HPDE6-E6E7 (cell line): ENCODE data around the gene RARA.

Source experiments
- DNase-seq: peaks from one replicate; pipeline ENCODE4 v3.0.0; 2011; ENCODE audit warnings: missing footprints; ENCODE audit errors: extremely low spot score

The RARA gene

DNA sequence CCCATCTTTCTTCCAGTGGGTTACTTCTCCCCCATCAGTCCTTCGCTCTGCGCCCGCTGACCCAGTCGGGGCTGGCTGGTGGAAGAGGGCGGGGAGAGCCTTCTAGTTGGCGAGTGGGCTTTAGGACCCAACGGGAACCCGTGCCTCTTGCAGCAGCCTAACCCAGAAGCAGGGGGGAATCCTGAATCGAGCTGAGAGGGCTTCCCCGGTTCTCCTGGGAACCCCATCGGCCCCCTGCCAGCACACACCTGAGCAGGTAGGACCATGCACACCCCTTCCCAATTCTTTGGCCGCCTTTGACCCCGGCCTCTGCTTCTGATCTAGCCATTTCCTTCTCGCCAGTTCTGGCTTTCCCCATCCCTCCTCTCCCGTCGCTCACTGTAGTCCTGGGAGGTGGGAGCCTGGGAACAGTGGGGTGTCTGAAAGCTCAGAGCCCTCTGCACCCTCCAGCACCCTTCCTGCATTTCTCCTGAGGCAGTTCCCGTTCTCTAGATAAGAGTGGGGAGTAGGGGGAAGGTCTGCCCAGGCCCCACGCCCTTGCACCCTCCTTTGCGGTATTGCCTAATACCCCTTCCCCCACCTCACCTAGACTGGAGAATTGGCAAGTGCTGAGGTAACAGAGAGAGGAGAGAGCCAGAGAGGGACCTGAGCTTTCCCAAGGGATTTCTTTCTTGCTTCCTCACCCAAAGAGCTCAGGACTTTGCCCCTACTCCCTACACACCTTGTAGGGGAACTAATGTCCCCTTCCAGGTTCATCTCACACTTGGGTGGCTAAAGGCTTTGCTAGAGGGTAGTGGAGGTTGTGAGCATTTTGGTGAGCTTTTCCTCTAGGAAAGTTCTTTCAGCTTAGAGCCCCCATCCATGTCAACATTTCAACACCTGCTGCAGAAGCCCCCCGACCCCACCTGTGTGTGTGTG, at the start of gene RARA:
TSS of gene RARA (plus strand) at position 150 of the 918 bp plus-strand sequence. CDS start 22,039 bp downstream, outside the sequence.
- no peak for DNase-seq

DNA sequence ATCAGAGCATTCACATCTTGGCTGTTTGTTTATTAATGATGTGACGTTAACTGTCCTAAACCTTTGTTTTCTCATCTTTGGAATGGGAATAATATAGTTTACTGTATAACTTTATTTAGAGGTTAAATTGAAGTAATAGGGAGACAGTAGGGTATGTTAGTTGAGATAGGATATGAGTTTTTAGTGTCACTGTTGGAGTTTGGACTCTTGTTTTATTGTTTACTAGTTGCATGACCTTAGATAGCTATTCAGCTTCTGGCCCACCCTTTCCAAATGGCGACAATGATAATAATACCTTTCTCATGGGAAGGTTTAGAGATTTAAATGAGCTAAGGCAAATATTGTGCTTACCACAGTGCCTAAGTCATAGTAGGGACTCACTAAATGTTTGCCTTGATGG, 49.5 kb upstream of the RARA start:
- no peak for DNase-seq

DNA sequence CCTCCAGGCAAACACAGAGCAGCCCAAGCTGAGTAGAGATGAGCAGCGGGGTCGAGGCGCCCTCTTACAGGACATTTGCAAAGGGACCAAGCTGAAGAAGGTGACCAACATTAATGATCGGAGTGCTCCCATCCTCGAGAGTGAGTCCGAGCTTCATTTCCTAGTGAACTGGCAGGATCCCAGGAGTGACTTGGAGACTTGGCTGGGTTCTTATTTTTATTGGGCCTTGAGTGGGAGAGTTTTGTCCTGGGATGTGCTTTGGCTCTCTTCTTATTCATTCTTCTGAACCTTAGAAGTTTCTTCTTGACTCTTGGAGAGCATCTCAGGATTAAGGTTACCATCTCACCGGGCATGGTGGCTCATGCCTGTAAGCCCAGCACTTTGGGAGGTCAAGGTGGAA, 48.5 kb upstream of the RARA start:
- DNase-seq: no peak

DNA sequence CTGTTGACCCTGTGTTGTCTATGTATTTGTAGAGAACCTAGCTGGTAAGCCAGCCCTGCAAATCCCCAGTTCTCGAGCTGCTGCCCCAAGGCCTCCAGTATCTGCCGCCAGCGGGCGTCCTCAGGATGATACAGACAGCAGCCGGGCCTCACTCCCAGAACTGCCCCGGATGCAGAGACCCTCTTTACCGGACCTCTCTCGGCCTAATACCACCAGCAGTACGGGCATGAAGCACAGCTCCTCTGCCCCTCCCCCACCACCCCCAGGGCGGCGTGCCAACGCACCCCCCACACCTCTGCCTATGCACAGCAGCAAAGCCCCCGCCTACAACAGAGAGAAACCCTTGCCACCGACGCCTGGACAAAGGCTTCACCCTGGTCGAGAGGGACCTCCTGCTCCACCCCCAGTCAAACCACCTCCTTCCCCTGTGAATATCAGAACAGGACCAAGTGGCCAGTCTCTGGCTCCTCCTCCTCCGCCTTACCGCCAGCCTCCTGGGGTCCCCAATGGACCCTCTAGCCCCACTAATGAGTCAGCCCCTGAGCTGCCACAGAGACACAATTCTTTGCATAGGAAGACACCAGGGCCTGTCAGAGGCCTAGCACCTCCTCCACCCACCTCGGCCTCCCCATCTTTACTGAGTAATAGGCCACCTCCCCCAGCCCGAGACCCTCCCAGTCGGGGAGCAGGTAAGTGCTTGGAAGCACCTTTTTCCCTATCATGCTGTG, 44.4 kb upstream of the RARA start:
- DNase-seq: no peak

DNA sequence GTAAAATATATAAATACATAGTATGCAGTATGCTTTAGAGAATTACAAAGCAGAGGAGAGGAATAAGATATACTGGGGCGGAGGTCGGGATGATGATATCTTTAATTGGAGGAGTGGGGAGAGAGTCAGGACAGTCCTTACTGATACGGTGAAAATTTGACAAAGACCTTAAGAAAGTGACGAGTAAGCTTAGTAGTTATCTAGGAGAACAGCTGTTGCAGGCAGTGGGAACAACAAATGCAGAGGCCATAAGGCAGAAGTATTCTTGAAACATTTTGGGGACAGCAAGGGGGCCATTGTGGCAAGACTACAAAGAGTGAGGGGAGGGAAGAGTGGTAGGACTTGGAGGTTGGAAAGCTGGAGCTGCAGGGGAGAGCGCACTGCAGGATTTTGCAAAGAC, 43.6 kb upstream of the RARA start:
- no peak for DNase-seq

DNA sequence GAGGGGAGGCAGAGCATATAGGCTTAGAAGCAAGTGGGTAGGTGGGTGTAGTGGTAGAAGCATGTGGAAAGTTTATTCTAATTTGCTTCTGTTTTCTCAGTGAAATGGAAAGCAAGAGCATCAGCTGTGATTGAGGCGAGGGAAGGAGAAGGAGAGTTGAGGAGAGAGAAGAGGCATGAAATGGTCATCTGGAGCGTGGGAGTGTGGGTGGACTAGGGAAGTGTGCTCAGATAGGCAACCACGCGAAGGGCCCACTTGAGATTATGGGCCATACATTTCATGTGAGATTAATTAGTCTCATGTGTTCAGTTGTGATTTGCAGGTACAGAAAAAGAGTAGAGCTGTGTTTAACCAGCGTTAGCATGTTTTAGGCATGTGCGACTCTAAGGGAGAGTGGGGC, 42.1 kb upstream of the RARA start:
- no peak for DNase-seq

DNA sequence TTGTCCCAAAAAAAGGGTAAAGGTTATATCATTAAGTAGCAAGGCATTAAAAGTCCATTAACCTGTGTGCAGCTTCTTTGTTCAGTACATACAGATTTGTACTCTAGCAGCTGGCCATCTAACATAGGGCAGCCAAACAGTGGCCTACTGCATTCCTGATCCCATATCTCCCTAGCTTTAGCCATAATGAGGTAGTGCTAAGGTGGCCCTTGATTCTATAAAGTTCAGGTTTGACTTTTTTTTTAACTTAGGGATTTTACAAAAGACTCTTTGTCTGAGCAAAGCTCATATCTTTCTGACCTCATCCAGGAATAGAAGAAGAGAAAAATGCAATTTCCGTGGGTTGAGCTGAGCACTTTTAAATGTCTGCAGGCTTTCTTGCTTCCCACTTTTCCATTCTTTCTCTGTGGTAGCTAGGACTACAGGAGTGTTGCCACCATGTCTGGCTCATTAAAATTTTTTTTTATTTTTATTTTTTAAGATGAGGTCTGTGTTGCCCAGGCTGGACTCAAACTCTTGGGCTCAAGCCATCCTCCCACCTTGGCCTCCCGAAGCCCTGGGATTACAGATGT, 40.8 kb upstream of the RARA start:
- no peak for DNase-seq

DNA sequence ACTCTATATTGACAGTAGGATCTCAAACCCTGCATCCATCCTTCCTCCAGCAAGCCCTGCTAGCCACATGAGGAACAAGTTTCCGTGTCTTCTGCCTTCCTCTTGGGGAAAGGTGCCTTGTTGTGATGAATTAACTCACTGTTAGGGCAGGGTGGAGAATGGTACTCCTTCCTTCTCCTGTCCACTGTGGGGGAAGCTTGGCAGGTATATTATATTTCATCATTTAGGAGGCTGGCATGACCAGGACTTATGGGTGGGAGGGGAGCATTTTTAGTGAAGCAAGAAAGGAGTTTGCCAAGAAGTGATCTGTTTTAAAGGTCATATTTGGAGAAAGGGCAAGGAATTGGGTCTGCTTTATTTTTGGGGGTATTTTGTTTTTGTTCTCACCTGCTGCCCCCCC, 30.6 kb upstream of the RARA start:
- DNase-seq: no peak

DNA sequence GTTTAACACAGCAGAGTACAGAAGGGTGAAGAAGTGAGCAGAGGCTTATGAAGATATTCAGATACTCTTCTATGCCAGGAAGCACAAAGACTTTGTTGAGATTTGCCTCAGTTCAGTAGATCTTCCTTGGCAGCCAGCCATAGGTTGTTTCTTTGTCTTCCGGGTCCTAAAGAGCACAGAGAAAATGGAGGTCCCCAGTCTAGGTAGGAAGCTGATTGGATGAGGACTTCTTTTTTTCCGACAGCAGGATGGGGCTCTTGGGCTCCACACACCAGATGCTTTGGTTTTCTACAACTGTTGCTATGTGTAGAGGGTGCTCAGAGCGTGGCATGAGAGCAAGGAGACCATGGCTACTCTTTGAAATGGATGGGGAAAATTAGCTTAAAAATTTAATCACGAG, 29.6 kb upstream of the RARA start:
- no peak for DNase-seq

DNA sequence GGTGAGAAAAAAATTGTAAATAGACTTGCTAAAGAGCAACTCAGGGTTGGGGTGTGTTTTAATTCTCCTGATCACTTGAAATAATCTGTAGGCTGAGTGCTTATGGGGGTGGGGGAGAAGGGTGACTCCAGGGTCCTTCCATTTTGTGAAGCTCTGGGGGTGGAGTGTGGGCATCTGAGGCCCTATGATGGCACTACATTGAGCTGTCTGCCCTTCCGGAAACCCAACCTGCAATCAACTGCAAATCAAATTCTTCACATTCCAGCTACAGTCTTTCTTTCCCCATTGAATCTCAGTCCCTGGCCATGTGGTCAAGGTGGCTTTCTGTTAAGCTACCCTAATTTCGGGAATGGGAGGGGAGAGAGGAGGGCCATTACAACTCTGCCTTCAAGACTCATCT, 27.3 kb upstream of the RARA start:
- no peak for DNase-seq

DNA sequence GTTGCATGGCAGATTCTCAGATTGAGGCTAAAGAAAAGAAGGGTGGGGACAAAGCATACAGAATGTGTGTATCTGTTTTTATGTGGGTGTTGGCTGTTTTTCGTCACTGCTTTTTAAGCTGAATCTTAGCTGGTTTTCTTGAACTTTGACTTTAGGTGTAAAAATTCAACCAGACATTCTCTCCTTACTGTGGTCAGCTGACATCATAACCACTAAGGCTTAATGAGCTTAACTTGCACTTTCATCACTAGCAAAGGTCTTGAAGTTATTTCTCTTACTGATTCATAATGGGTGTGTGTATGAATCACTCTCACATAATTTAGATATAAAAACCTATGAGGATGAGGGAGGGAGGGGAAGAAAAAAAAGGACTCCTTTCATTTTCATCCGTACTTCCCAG, 25.3 kb upstream of the RARA start:
- DNase-seq: peak; percentile 84

DNA sequence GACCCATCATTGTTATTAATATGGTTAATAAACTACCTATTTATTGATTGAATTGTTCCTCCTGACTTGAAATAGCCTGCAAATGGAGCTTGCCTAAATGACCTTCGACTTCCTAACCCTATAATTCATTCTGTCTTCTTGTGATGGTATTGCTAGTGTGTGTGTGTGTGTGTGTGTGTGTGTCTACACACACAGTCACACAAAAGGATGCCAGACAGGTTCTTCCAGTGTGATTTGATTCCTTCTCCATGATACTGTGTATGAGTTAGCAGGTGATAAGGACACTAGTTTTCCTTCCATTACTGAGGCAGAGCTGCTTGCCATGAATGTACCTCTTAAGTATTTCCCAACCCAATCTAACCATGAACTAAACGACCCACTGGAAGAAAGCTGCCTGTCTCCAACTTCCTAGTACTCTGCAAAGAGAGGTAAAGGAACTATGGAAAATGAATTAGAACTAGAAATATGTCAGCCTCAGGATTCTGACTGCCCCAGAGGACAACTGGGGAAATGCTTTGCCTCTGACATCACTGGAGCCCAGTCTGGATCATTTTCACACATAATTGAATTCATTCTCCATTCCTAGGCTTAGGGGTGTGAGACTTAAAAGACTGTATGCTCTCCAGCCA, 24.8 kb upstream of the RARA start:
- peak; percentile 65 for DNase-seq

DNA sequence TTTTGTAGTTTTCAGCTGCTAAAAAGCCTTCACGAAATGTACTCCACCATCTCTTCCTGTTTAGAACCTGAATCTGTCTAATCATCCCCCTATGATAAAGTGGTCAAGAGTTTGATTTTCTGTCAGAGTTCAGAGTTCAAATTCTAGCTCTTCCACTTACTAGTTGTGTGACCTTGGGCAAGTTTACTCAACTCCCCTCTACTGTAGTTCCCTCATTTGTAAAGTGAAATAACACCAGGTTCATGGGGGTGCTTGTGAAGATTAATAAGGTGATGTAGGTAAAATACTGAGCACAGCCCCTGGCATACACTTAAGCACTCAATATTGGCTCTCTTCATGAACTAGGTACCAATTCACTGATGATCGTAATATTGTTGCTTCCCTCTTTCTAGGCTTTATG, 22.5 kb upstream of the RARA start:
- no peak for DNase-seq

DNA sequence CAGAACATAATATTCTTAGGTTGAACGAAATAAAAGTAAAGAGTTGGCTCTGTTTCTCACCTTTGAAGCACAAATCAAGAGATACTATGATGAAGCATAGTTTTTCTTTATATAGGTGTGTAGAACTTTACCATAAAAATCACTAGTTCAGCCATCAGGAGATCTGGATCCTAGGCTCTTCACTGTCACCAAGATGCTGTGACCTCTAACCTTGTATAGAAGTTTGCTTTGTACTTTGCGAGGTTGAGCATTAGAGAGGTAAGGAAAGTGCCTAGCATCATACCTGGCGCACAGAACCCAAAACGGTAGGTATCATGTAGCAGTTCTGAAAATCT, 21.9 kb upstream of the RARA start:
- DNase-seq: no peak

DNA sequence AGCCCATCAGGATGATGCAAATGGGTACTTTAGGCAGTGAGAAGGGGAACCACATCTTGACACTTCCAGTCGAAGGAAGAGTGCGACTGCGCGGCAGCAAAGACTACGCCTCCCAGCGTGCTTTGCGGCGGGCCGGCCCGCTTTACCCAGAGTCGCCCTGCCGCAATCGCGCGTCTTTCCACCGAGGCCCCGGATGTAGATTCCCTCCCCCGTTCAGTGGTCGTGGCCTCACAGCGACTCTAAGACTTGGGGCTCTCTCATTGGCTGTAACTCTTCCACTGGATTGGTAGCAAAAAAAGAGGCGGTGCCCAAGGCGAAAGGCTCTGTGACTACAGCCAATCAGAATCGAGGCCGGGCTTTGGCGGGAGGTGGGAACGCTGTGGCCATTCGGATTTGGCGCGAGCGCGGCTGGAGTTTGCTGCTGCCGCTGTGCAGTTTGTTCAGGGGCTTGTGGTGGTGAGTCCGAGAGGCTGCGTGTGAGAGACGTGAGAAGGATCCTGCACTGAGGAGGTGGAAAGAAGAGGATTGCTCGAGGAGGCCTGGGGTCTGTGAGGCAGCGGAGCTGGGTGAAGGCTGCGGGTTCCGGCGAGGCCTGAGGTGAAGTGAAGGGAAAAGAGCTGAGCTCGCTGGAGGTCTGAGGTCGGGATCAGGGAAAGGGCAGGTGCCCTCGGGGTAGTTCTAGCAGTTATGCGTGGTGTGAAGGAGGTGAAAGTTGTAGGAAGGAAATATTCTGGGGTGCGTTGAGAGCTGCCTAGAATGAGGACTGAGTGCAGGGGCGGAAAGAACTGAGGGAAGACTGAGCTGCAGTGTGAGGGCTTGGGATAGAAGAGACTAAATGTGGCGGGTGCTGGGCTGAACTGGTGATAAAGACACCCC, 21.2 kb upstream of the RARA start, which contains the start of gene CDC6:
TSS of gene CDC6 (plus strand) at position 386 of the 876 bp plus-strand sequence. CDS start 1,542 bp downstream, outside the sequence.
- DNase-seq: peak; percentile 97

DNA sequence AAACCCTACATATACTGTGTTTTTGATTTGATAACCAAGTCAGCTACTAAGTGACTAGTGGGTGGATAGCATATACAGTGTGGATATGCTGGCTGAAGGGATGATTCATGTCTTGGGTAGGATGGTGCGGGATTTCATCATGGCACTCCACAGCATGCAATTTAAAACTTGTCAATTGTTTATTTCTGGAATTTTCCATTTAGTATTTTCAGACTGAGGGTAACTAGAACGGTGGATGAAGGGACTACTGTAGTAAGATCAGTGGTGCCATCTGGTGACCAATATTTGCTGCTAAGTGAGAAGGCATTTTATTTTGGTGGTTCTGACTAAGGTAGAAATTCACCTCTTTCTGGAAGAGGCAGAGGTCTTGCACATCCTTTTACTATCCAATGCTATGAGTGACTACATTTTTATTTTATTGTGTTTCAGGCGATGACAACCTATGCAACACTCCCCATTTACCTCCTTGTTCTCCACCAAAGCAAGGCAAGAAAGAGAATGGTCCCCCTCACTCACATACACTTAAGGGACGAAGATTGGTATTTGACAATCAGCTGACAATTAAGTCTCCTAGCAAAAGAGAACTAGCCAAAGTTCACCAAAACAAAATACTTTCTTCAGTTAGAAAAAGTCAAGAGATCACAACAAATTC, 18.2 kb upstream of the RARA start:
- DNase-seq: no peak

DNA sequence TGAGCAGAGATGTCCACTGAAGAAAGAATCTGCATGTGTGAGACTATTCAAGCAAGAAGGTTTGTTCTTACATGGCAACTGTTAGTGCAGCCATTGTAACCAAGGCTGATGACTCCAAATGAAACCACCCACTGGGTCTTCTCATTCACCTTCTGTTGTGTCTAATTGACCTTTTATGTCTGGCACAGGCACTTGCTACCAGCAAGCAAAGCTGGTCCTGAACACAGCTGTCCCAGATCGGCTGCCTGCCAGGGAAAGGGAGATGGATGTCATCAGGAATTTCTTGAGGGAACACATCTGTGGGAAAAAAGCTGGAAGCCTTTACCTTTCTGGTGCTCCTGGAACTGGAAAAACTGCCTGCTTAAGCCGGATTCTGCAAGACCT, 17.7 kb upstream of the RARA start:
- no peak for DNase-seq

DNA sequence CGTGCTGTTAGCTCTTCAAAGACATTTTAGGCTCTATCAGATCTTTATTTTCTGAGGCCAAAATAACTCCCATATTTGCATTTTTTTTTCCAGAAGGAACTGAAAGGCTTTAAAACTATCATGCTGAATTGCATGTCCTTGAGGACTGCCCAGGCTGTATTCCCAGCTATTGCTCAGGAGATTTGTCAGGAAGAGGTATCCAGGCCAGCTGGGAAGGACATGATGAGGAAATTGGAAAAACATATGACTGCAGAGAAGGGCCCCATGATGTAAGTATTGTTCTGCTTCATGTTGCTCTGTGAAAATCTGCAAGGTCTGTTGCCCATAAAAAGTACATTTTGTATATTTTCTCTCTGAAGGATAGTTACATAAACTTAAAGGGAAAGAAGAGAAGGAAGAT, 15.6 kb upstream of the RARA start:
- DNase-seq: no peak

DNA sequence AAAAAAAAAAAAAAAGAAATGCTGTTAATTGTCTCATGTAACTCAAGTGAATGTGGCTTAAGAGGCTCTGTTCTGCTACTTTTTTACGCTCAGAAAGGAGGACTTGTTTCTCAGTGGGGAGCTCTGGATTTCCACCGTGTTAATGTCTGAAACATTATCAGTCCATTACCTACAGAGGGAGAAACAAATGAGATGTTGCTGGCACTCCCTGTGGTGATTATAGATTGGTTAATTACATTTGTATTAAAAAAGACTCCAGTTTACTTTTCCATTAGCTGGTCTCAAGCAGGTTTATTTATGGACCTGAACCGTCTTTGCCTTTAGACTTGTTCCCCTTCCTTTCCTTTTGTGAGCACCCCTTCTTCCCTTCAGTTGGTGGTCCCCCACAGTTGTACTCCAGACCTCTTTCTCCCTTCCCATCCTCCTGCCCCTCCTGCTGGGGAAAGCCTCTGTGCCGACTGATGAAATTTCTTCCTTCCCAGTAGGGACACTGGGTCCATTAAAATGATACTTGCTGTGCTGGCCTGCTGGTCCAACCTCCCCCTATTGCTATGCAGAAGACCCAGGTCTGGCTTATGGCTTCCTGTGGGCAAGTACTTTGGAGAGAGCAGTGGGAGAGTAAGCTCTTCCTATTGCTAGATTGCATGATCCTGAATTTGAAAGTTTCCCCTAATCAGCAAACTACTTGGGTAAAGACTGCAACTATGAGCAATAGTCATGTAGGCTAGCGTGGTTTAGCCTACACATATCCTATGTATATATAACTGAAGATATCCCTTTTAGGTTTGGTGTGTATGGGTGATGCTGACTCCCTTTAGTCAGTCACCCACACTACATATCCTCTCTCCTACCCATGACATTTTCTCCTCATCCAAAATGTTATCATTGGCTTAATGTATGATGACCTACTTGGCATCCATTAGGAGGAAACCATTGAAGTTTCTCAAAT, 13.2 kb upstream of the RARA start:
- DNase-seq: no peak

DNA sequence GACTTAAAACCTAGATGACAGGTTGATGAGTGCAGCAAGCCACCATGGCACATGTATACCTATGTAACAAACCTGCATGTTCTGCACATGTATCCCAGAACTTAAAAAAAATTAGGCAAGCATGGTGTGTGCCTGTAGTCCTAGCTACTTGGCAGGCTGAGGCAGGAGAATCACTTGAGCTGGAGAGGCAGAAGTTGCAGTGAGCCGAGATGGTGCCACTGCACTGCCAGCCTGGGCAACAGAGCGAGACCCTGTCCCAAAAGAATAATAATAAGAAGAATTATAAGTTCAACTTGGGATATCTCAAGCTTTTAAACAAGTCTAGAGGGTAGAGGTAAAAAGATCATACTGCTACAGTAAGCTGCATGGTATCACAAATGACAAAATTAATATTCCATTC, 11.5 kb upstream of the RARA start:
- no peak for DNase-seq
